GM12872 (cell line): ENCODE measurements around the gene EHMT1.

Experiments
- CTCF ChIP-seq: IDR thresholded peaks from 3 replicates; pipeline ENCODE4 v1.5.1; 2011; ENCODE audit warnings: low read depth, mild to moderate bottlenecking, low read length, moderate library complexity; ENCODE audit not compliant: insufficient read depth

EHMT1 gene

DNA sequence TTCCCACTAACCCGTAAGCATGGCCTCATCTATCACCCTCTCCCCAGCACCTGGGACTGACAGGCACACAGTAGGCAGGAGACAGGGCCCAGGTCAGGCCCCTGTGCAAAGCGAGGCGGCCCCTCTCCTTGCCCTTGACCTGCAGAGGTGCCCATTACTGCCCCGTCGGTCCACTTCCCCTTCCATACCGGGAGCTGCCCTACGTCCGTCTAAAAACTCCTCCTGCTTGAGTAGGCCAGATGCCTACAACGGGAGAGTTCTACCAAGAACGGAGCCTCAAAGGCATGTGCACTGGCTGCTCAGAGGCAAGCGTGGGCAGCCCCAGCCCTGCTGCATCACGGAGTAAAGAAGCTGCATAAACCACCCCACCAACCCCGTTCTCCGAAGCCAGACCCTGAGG lies 35.5 kb upstream of the EHMT1 start:
- no peak for TF ChIP-seq CTCF

DNA sequence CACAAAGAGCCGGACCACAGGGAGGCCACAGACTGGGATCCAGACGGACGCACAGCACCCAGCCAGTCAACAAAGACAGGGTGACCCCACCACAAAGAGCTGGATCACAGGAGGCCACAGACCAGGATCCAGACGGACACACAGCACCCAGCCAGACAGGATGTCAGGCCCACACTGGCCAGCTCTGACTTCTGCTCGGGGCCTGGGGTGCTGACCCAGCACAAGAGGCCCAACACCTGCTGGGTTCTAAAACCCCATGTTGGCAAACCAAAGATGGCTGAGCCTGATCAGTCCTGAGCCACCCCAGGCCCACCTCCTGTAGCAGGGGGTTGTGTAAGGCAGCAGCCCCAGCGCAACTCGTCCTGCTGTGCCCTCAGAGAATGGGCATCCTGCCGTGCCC lies 34.8 kb upstream of the EHMT1 start:
- no peak for TF ChIP-seq CTCF

GRCh38 chr9:137586854-137587253 lies 32.0 kb upstream of the EHMT1 start:
- TF ChIP-seq CTCF, result no peak

- no peak for TF ChIP-seq CTCF
Observed at GRCh38 chr9:137588311-137588710, 30.5 kb upstream of the EHMT1 start.

- no peak for TF ChIP-seq CTCF
Observed at GRCh38 chr9:137588891-137589290, 29.9 kb upstream of the EHMT1 start.

- no peak for TF ChIP-seq CTCF
Observed at GRCh38 chr9:137589441-137590122, 29.2 kb upstream of the EHMT1 start.

- TF ChIP-seq CTCF, result no peak
Observed at GRCh38 chr9:137590123-137590468, 28.7 kb upstream of the EHMT1 start.
